Right cardiac atrium (tissue), 5 donors: ENCODE measurements around the gene LRCH3. TPM values are rescaled to one million over a fixed set of nuclear protein-coding genes. Genes with fewer than 3 reads are reported as not detected.
A peak's percentile ranks its signal among the peaks of the same experiment; 100 is the strongest.

Source experiments
- ATAC-seq, 2 donors: fragments of 200-7000 bp; cut with Tn5 transposase; one replicate each; pipeline versions ENCODE4 v1.8.0 to v1.9.1; 2020; ENCODE audit warnings: moderate library complexity in 2 of 2, mild to moderate bottlenecking in 1 of 2
- DNase-seq, 3 donors: peaks; one replicate each; pipeline ENCODE4 v3.0.0-alpha.2; 2020
- H3K27ac ChIP-seq: one replicate; pipeline ENCODE4 v1.5.1; 2013; ENCODE audit warnings: mild to moderate bottlenecking, low read length, control low read depth, moderate library complexity
- H3K27me3 ChIP-seq: one replicate; pipeline ENCODE4 v1.6.1; 2013; ENCODE audit not compliant: control insufficient read depth, insufficient read depth
- H3K4me1 ChIP-seq: one replicate; pipeline ENCODE4 v1.6.1; 2013; ENCODE audit warnings: low read length; ENCODE audit not compliant: control insufficient read depth, insufficient read depth
- H3K4me3 ChIP-seq: one replicate; pipeline ENCODE4 v1.5.1; 2013; ENCODE audit warnings: low read length, control low read depth
- H3K9me3 ChIP-seq: one replicate; pipeline ENCODE4 v1.6.1; 2013; ENCODE audit warnings: low read length; ENCODE audit not compliant: control insufficient read depth
- WGBS: extraction: QIAGEN DNeasy Blood & Tissue Kit; methylation state at CpG from one replicate; pipeline ENCODE4 v1.1.7; 2013; 5-methylcytosine and 5-hydroxymethylcytosine counted together
- intact Hi-C, 4 donors: fragments of 100-400 bp; cut with DNase I; formaldehyde crosslinking; loops; one replicate each; pipeline versions ENCODE4 v1.11.0 to v1.14.0; 2022 to 2023
- polyA plus RNA-seq: library from polyadenylated mRNA; stranded (reverse); fragments of 200-250 nt; gene quantifications from one replicate; pipeline ENCODE4 v1.2.3, GENCODE V29; 2013
- total RNA-seq, 4 donors: library from RNA; stranded (reverse); fragmentation: NEBNext Ultra II Directional; extraction: Animal tissue kit (Norgen Biotek cat#: 25700); gene quantifications; one replicate each; pipeline ENCODE4 v1.2.1, GENCODE V29; 2021
- donor health status: healthy with polysubstance abuse.
- donor health status: DM: no; HTN: yes; CAD: no.
- donor health status: DM: no; HTN: no; CAD: no.
- donor health status: DM: no; HTN: yes; CAD: no; lungs with severe emphysema.
- donor health status: DM: yes; HTN: yes; CAD: no.

The LRCH3 gene
- total and polyA plus RNA-seq, 5 donors = 16.3 to 27.0 (median 23.6) TPM

DNA sequence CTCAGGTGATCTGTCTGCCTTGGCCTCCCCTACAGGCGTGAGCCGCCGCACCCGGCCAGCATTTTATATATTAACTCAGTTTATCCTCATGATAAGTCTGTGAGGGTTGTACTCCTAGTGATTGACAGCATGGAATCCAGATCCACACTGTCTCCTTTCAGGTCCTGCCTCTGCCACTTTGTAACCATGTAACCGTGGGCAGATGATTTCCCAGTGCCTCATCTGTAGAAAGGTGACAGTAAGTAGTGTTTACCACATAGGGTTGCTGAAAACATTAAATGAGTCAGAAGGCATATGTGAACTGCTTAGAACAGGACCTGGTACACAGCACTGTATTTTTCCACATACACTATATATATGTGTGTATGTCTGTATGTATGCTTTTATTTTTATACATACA lies 38.9 kb upstream of the LRCH3 start:
- peak overlapping the region; percentile 23 for H3K27ac ChIP-seq
- WGBS = 81% methylated on average over 5 of the region's 5 CpGs
- no peaks in the 10 kb centered on the region for H3K27me3 ChIP-seq
- no peak overlapping the region for H3K4me3 ChIP-seq
- H3K4me1 ChIP-seq = peaks cover 3% of the 10 kb centered on the region
- ATAC-seq = no peak
- intact Hi-C loops = no loop called here
- no peak for DNase-seq
- no peaks in the 10 kb centered on the region for H3K9me3 ChIP-seq

DNA sequence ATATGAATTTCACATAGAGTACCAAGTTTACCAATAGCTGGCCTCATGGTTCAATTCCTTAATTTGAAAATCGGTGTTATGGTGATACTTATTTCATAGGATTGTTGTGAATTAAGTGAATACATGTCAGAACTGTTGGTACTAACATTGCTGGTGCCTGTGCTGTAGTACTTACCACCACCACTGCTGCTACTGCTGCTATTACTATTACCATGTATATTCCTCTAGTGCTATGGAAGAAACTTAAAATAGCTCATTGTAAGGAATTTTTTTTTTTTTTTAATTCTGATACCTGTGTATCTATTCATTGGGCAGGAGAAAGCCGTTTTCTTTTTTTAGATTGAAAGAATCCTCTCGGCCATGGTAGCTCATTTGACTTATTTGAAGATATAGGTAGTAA lies 37.8 kb upstream of the LRCH3 start:
- ATAC-seq (no peak), DNase-seq (no peak)
- Histone ChIP-seq H3K27ac (no peak overlapping the region), H3K9me3 (no peaks in the 10 kb centered on the region), H3K4me3 (no peak overlapping the region), H3K4me1 (peaks cover 3% of the 10 kb centered on the region), H3K27me3 (no peaks in the 10 kb centered on the region)
- 91% methylated on average over 3 of the region's 3 CpGs for WGBS
- intact Hi-C loops = no loop called here

DNA sequence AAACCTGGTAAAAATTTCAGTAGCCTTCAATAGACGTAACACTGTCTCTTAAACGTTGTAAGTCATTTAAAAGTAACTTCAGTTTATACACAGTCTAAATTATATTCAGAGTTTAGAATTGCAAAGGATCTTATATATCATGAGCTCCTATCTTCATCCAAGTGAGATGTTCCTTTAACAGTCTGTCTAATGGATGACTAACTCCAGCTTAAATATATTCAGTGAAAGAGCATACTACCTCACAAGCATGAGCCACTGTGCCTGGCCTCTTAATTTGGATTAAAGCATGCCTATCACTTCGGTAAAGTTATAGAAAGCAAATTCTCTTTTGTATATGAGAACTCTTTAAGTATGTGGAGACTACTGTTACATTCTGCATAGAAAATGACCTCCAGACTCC lies 34.4 kb upstream of the LRCH3 start:
- ATAC-seq (no peak), DNase-seq (no peak)
- intact Hi-C loops = no loop called here
- Histone ChIP-seq H3K27me3 (no peaks in the 10 kb centered on the region), H3K9me3 (no peaks in the 10 kb centered on the region), H3K27ac (no peak overlapping the region), H3K4me3 (peak overlapping the region; percentile 5), H3K4me1 (peaks cover 3% of the 10 kb centered on the region)
- 84% methylated on average over 3 of the region's 3 CpGs for WGBS

- Histone ChIP-seq H3K4me1 (peaks cover 3% of the 10 kb centered on the region), H3K9me3 (no peaks in the 10 kb centered on the region), H3K27ac (no peak overlapping the region), H3K4me3 (no peak overlapping the region), H3K27me3 (no peaks in the 10 kb centered on the region)
- 83% methylated on average over 4 of the region's 4 CpGs for WGBS
- intact Hi-C loops = no loop called here
- ATAC-seq = peak in 1 of 2 donors; percentile 50
- no peak for DNase-seq
Observed at GRCh38 chr3:197758512-197758911, 32.5 kb upstream of the LRCH3 start.

DNA sequence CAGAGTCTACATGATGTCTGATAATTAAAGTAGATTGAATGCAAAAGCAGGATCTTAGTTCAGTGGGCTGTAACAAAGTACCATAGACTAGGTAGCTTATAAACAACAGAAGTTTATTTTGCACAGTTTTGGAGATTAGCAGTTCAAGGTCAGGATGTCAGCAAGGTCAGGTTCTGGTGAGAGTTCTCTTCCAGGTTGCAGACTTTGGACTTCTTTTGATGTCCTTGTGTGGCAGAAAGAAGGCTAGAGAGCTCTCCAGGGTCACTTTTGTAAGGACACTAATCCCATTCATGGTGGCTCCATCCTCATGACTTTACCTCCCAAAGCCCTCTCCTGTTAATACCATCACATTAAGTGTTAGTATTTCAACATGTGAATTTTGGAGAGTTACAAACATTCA lies 29.3 kb upstream of the LRCH3 start:
- H3K4me1 ChIP-seq = no peaks in the 10 kb centered on the region
- H3K4me3 ChIP-seq = no peak overlapping the region
- no peak for ATAC-seq
- no peaks in the 10 kb centered on the region for H3K27me3 ChIP-seq
- H3K27ac ChIP-seq = no peak overlapping the region
- no peak for DNase-seq
- intact Hi-C loops = no loop called here
- H3K9me3 ChIP-seq = no peaks in the 10 kb centered on the region

DNA sequence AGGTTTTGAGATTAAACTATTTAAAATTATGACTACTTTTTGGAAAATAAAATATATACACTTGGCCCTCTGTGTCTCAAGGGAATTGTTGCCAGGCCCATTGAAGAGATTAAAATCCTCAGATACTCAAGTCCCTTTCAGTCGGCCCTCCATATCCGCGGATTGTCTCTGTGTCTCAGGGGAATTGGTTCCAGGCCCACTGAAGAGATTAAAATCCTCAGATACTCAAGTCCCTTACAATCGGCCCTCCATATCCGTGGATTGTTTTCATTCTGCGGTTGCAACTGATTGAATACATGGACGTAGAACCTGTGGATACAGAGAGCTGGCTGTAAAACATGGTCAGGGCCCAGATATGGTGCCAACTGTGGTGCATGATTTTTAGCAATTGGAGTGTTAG lies 15.7 kb upstream of the LRCH3 start:
- 59% methylated on average over 7 of the region's 7 CpGs for WGBS
- Histone ChIP-seq H3K9me3 (no peaks in the 10 kb centered on the region), H3K27ac (no peak overlapping the region), H3K4me3 (no peak overlapping the region), H3K4me1 (no peaks in the 10 kb centered on the region), H3K27me3 (no peaks in the 10 kb centered on the region)
- intact Hi-C loops = no loop called here
- ATAC-seq (peak in 1 of 2 donors; percentile 57), DNase-seq (no peak)

- H3K9me3 ChIP-seq = no peaks in the 10 kb centered on the region
- no peaks in the 10 kb centered on the region for H3K27me3 ChIP-seq
- H3K27ac ChIP-seq = no peak overlapping the region
- no peak overlapping the region for H3K4me3 ChIP-seq
- intact Hi-C loops = no loop called here
- WGBS = 75% methylated on average over 4 of the region's 4 CpGs
- H3K4me1 ChIP-seq = no peaks in the 10 kb centered on the region
- ATAC-seq (no peak), DNase-seq (no peak)
Observed at GRCh38 chr3:197782230-197782629, 8.8 kb upstream of the LRCH3 start.

- Histone ChIP-seq H3K9me3 (no peaks in the 10 kb centered on the region), H3K27me3 (no peaks in the 10 kb centered on the region), H3K4me3 (no peak overlapping the region), H3K27ac (no peak overlapping the region), H3K4me1 (no peaks in the 10 kb centered on the region)
- ATAC-seq (no peak), DNase-seq (no peak)
- intact Hi-C loops = no loop called here
- 96% methylated on average over 7 of the region's 7 CpGs for WGBS
Observed at GRCh38 chr3:197784019-197784585, 7.0 kb upstream of the LRCH3 start.

DNA sequence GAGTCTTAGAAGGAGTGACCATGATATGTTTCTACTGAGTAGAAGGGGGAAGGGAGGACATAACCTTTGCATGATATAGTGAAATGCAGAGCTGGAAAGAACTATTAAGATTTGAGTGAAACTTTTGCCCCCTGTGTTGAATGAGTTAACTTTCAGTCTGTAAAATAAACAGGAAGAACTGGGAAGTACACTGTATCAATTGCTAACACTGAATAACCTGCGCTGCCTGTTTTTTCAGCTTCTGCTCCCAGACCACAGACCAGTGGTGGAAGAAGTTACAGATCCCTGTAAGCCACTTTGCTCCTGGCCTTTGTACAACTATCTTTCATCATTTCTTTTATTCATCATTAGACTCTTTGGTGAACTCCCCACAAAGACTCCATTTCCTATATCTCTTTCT lies 3.6 kb upstream of the LRCH3 start:
- intact Hi-C loops = no loop called here
- H3K27me3 ChIP-seq = no peaks in the 10 kb centered on the region
- WGBS = 85% methylated on average over 1 of the region's 1 CpG
- H3K4me1 ChIP-seq = no peaks in the 10 kb centered on the region
- no peak for ATAC-seq
- no peak overlapping the region for H3K4me3 ChIP-seq
- H3K9me3 ChIP-seq = no peaks in the 10 kb centered on the region
- no peak for DNase-seq
- H3K27ac ChIP-seq = no peak overlapping the region

- 95% methylated on average over 3 of the region's 3 CpGs for WGBS
- intact Hi-C loops = no loop called here
- H3K27me3 ChIP-seq = no peaks in the 10 kb centered on the region
- no peaks in the 10 kb centered on the region for H3K4me1 ChIP-seq
- H3K27ac ChIP-seq = no peak overlapping the region
- ATAC-seq (no peak), DNase-seq (no peak)
- no peaks in the 10 kb centered on the region for H3K9me3 ChIP-seq
- no peak overlapping the region for H3K4me3 ChIP-seq
Observed at GRCh38 chr3:197789309-197789708, 1.7 kb upstream of the LRCH3 start.

- Histone ChIP-seq H3K27ac (no peak overlapping the region), H3K4me3 (no peak overlapping the region), H3K27me3 (no peaks in the 10 kb centered on the region), H3K4me1 (no peaks in the 10 kb centered on the region), H3K9me3 (no peaks in the 10 kb centered on the region)
- intact Hi-C loops = no loop called here
- WGBS = 77% methylated on average over 1 of the region's 1 CpG
- DNase-seq = no peak
- ATAC-seq = no peak
Observed at GRCh38 chr3:197790033-197790432, 1.0 kb upstream of the LRCH3 start.
